ENCODE data around the gene CACNA1B.

Gene CACNA1B

DNA sequence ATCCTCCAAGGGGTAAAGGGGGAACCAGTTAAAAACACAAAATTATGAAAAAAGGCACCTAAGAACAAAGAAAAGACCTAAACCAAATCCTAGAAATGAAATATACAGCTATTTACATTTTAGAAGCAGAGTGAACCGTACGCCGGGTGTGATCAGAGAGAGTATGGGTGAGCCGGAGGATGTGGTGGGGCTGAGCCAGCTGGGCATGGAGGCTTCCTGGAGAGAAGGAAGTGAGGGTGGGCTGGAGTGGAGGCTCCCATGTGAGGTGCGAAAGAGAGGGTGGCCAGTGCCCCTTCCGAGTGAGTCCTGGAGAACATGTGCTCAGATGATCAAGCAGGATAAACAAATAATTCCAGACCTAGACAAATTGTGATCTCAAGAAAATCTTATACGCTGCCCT lies 111.6 kb downstream of the CACNA1B start:
- TF ChIP-seq, protein P1, sequence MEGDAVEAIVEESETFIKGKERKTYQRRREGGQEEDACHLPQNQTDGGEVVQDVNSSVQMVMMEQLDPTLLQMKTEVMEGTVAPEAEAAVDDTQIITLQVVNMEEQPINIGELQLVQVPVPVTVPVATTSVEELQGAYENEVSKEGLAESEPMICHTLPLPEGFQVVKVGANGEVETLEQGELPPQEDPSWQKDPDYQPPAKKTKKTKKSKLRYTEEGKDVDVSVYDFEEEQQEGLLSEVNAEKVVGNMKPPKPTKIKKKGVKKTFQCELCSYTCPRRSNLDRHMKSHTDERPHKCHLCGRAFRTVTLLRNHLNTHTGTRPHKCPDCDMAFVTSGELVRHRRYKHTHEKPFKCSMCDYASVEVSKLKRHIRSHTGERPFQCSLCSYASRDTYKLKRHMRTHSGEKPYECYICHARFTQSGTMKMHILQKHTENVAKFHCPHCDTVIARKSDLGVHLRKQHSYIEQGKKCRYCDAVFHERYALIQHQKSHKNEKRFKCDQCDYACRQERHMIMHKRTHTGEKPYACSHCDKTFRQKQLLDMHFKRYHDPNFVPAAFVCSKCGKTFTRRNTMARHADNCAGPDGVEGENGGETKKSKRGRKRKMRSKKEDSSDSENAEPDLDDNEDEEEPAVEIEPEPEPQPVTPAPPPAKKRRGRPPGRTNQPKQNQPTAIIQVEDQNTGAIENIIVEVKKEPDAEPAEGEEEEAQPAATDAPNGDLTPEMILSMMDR (IDR thresholded peaks at IDR 0.05), result no peak
- no peak for TF ChIP-seq ZFX (IDR thresholded peaks at IDR 0.05; ENCODE audit: borderline replicate concordance)
- H3K27ac ChIP-seq, result no peak overlapping the region

DNA sequence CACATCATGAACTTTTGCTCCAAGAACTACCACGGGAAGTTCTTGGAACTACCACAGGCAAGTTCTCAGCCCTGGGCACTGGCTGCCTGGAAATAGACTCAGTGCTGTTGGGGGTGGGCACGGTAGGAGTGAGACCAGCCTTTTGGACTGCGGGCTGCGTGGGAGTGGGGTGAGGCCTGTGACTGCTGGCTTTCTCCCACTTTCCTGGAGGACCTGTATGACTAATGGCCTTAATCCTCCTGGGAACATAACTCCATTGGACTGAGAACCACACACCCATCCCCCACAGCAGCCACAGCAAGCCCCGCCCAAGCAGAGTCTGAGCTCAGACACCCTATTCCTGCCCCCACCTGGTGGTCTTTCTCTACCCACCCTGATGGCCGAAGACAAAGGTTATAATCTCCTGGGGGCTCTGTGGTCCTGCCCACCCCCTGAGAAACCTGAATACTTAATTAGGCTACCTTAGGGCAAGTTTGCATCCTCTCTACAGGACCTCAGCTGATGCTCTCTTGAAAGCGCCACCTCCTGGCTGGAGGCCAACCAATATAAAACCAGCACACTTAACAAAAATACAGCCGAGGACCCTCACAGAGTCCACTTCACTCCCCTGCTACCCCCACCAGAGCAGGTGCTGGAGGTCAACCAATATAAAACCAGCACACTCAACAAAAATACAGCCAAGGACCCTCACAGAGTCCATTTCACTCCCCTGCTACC lies 112.6 kb downstream of the CACNA1B start:
- no peak for TF ChIP-seq ZFX (IDR thresholded peaks at IDR 0.05; ENCODE audit: borderline replicate concordance)
- TF ChIP-seq, protein P1 (IDR thresholded peaks at IDR 0.05), result no peak
- no peak overlapping the region for H3K27ac ChIP-seq

DNA sequence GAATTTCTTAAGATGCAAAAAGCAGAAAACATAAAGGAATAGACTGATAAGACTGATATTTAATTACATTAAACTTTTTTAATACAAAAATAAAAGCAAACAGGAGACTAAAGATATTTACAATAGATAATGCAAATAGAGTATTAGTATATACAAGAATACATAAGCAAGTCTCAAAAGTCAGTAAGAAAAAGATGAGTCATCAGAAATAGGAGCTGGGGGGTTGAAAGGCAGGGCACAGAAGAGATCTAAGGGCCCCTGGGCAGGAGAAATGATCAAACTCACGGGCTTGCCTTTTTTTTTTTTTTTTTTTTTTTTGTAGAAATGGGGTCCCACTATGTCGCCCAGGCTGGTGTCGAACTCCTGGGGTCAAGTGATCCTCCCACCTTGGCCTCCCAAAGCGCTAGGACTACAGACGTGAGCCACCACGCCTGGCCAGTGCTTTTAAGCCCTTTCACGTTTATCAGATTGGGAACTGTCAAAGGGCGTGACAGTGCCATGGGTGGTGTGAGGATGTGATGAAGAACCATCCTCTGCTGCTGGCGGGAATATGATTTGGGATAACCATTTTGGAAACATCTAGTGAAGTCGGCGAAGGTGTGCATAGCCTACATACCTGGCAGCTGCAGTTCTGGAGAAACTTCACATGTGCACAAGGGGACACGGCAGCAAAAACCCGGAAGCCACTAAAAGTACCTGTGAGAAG lies 126.1 kb downstream of the CACNA1B start:
- TF ChIP-seq, protein P1 (IDR thresholded peaks at IDR 0.05), result no peak
- TF ChIP-seq ZFX (IDR thresholded peaks at IDR 0.05; ENCODE audit: borderline replicate concordance), result no peak
- no peak overlapping the region for H3K27ac ChIP-seq

DNA sequence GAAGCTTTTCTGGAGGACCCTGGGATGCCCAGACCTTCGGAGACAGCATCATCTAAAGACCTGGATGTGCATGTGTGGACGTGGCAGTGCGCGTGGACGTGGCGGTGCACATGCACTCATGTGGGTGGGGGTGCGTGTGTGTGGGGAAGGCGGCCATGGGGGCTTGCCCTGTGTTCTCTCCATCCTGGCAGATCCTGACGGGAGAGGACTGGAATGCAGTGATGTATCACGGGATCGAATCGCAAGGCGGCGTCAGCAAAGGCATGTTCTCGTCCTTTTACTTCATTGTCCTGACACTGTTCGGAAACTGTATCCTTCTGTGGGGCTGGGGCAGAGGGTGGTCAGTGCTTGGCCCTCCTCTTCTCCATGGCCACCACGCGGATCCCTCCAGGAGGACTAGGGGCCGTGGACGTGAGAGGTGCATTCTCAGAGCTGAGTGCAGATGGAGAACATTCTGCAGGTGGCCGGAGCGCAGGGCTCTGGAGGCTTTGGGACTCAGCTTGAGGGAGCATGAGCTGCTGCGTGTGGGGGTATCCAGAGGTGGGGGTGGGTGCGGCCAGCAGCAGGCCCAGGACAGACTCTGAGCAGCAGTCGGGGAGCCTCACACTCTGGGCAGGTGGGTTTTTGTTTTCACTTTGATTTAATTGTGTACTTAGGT lies 129.1 kb downstream of the CACNA1B start:
- TF ChIP-seq, protein P1 (IDR thresholded peaks at IDR 0.05), result no peak
- TF ChIP-seq ZFX (IDR thresholded peaks at IDR 0.05; ENCODE audit: borderline replicate concordance), result no peak

DNA sequence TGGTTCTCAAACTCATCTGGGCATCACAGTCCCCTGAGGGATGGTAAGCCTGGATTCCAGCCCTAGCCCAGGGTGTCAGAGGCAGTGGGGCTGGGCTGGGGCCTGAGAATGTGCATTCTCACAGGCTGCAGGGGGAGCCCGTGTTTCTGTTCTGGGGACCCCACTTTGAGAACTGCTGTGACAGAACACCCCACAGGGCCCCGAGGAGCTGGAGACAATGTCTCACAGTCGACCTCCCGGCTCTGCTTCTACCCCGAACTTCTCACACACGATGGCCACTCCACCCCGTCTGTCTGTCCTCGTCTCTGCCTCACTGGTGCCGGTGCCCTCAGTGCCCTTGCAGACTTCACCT lies 130.0 kb downstream of the CACNA1B start:
- H3K27ac ChIP-seq, result no peak overlapping the region
- TF ChIP-seq ZFX (IDR thresholded peaks at IDR 0.05; ENCODE audit: borderline replicate concordance), result no peak
- TF ChIP-seq, protein P1 (IDR thresholded peaks at IDR 0.05), result no peak

More for the DNA sequence above, 129.1 kb downstream of the CACNA1B start:
- H3K27ac ChIP-seq, result no peak overlapping the region

DNA sequence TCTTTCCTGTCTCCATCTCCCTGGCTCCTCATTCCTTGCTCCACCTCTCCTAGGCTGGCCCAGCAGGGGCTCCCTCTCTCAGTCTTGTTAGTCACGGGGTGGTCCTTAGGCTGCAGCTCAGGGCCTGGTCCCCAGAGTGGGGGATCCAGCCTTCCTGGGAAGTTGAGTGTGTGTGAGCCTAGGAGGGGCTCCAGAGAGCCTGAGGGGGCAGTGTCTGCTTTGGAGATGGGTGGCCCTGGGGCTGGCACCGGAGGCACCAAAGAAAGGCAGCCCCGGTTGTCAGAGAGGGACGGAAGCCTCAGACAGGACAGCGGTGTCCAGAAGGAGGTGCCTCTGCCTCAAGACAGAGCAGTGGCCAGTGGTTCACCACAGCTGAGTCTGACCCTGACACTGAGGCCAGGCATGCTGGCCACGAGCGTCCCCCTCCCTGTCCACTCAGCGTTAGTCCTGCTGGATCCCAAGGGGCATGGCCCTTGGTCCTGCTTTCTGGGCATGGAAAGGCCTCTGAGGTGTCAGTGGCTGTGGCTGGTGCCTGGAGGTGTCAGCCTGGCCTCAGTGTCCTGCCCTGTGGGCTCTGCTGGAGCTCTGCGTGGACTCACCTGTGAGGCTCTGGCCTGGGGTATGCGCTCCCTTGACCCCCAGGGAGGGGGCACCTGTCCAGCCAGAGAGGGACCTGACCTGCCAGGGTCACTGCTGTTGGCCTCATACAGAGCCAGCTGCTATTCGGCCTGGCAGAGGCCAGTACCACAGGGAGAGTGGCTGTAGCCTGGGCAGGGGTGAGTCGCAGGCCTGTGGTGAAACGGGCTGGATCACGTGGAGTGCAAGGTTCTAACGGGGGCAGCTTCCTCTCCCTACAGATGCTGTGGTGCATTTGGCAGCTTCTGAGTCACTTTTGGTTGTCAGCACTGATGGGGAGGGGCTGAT lies 130.6 kb downstream of the CACNA1B start:
- TF ChIP-seq, protein P1 (IDR thresholded peaks at IDR 0.05), result no peak
- TF ChIP-seq ZFX (IDR thresholded peaks at IDR 0.05; ENCODE audit: borderline replicate concordance), result no peak
- no peak overlapping the region for H3K27ac ChIP-seq
